Mesendoderm (in vitro differentiated cells): ENCODE data around the gene KCNJ12.
"Not testable (repeated sequence)": the region's sequence is repeated elsewhere in the genome, so short reads cannot be mapped to it uniquely, and the experiment has no call there.

Experiments used
- DNase-seq: peaks from one replicate; pipeline ENCODE4 v3.0.0; 2013
- H2AK5ac ChIP-seq: 2 replicates; pipeline ENCODE4 v1.6.1; 2013; ENCODE audit warnings: low read length, inconsistent platforms
- H2BK120ac ChIP-seq: 2 replicates; pipeline ENCODE4 v1.6.1; 2013; ENCODE audit warnings: low read depth, mild to moderate bottlenecking, low read length, moderate library complexity, mixed read lengths
- H2BK15ac ChIP-seq: replicated peaks from 2 replicates; pipeline ENCODE4 v1.6.1; 2013; ENCODE audit warnings: low read depth, mild to moderate bottlenecking, moderate library complexity
- H2BK5ac ChIP-seq: 2 replicates; pipeline ENCODE4 v1.6.1; 2013; ENCODE audit warnings: low read length, inconsistent platforms
- H3K18ac ChIP-seq: 2 replicates; pipeline ENCODE4 v1.6.1; 2013; ENCODE audit warnings: mild to moderate bottlenecking, low read length, mixed read lengths
- H3K23ac ChIP-seq: one replicate; pipeline ENCODE4 v1.6.1; 2013; ENCODE audit warnings: low read length
- H3K27ac ChIP-seq: 2 replicates; pipeline ENCODE4 v1.5.1; 2013; ENCODE audit warnings: low read depth, mild to moderate bottlenecking, inconsistent platforms, low read length, moderate library complexity
- H3K27me3 ChIP-seq: 2 replicates; pipeline ENCODE4 v1.6.1; 2013; ENCODE audit warnings: low read length, control low read depth, mild to moderate bottlenecking, inconsistent platforms; ENCODE audit not compliant: insufficient read depth, poor library complexity
- H3K36me3 ChIP-seq: 2 replicates; pipeline ENCODE4 v1.6.1; 2013; ENCODE audit warnings: low read length, inconsistent platforms; ENCODE audit not compliant: control insufficient read depth, insufficient read depth
- H3K4ac ChIP-seq: one replicate; pipeline ENCODE4 v1.6.1; 2013; ENCODE audit warnings: low read depth, mild to moderate bottlenecking, low read length, moderate library complexity
- H3K4me1 ChIP-seq: 2 replicates; pipeline ENCODE4 v1.6.1; 2013; ENCODE audit warnings: low read depth, low read length, inconsistent platforms; ENCODE audit not compliant: control insufficient read depth
- H3K4me2 ChIP-seq: 2 replicates; pipeline ENCODE4 v1.6.1; 2013; ENCODE audit warnings: low read length
- H3K4me3 ChIP-seq: 2 replicates; pipeline ENCODE4 v1.5.1; 2013; ENCODE audit warnings: mild to moderate bottlenecking, low read length
- H3K56ac ChIP-seq: one replicate; pipeline ENCODE4 v1.6.1; 2013; ENCODE audit warnings: low read length
- H3K79me1 ChIP-seq: 2 replicates; pipeline ENCODE4 v1.6.1; 2013; ENCODE audit warnings: low read length, inconsistent platforms
- H3K79me2 ChIP-seq: 2 replicates; pipeline ENCODE4 v1.6.1; 2013; ENCODE audit warnings: mild to moderate bottlenecking, low read length; ENCODE audit not compliant: control insufficient read depth, insufficient read depth
- H3K9ac ChIP-seq: 2 replicates; pipeline ENCODE4 v1.6.1; 2013; ENCODE audit warnings: low read length, inconsistent platforms
- H4K5ac ChIP-seq: one replicate; pipeline ENCODE4 v1.6.1; 2013; ENCODE audit warnings: low read length
- H4K8ac ChIP-seq: one replicate; pipeline ENCODE4 v1.6.1; 2013; ENCODE audit warnings: low read depth, mild to moderate bottlenecking, control low read depth, low read length, moderate library complexity
- WGBS: extraction: QIAGEN DNeasy Blood & Tissue Kit; methylation state at CpG from one replicate; pipeline ENCODE4 v1.1.7; 2013; ENCODE audit warnings: low lambda C conversion rate, missing lambda C conversion rate; ENCODE audit not compliant: insufficient coverage; ENCODE audit errors: extremely low coverage; 5-methylcytosine and 5-hydroxymethylcytosine counted together

KCNJ12 gene

DNA sequence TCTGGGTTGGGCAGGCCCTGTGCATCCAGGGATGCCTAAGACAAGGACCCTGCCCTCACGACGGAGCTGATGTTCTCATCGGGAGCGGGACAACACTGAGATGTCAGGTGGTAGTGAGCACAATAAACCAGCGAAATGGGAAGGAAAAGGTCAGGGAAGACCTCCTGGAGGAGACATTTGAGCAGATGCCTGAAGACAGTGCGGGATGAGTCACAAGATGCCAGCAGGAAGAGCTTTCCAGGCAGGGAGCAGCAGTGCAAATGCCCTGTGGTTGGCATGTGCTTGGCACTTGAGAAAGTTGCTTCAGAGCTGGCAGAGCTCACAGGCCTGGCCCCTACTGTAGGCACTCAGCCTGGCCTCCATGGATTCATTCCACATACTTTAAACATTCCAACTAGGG, 28.5 kb upstream of the KCNJ12 start:
- not testable (repeated sequence) for H3K18ac ChIP-seq, H3K27me3 ChIP-seq
- WGBS, result no CpG with 5 or more reads among the region's 6 CpGs

DNA sequence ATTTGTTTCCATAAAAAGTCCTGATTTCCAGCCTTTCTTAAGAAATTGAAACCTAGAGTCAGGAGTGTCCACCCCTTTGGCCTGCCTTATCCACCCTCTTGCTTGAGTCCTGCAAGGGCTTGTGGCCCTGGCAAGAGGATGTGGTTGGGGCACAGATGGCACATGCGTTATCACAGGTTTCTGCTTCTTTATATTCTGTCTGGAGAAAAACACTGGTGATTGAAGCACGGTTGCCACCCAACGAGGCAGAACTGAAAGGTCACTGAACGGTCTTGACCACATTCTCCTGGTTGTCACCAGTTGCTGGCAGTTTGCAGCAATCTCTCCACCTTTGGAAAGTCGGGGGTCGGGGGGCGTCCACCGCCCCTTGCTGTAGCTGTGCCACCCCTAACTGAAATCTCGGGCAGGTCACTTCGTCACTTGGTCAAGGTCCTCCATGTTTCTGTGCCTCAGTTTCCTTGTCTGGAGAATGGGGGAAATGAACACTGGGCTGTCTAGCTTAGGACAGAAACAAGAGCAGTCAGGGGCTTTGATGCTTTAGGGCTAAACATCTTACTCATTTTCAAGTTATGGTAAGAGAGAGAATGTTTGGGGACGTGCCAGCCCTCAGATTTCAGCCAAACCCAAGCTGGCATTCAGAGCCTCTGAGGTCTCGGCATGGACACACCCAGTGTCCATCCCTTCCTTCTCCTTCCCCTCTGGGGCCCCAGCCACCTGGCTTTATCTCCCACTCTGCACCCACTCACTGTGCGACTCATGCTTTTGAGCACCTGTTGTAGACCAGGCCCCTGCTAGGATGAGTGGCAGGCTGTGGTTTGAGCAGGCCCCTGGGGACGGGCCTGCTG, 27.9 kb upstream of the KCNJ12 start:
- not testable (repeated sequence) for H3K79me1 ChIP-seq, H3K4me2 ChIP-seq, H4K8ac ChIP-seq, H2AK5ac ChIP-seq, H3K79me2 ChIP-seq, H3K56ac ChIP-seq, H3K27ac ChIP-seq, H2BK5ac ChIP-seq, H3K9ac ChIP-seq, H3K18ac ChIP-seq, H3K23ac ChIP-seq, H3K27me3 ChIP-seq, H2BK15ac ChIP-seq, H4K5ac ChIP-seq, H3K4ac ChIP-seq, DNase-seq, H3K4me1 ChIP-seq, H3K36me3 ChIP-seq, H2BK120ac ChIP-seq, H3K4me3 ChIP-seq
- no CpG with 5 or more reads among the region's 14 CpGs for WGBS

More for the DNA sequence above, 28.5 kb upstream of the KCNJ12 start:
- H3K4ac ChIP-seq, H3K56ac ChIP-seq, H3K79me1 ChIP-seq, H3K4me2 ChIP-seq, H2AK5ac ChIP-seq, H3K4me1 ChIP-seq, H2BK120ac ChIP-seq, H3K79me2 ChIP-seq, H3K23ac ChIP-seq, H4K8ac ChIP-seq, DNase-seq, H2BK15ac ChIP-seq, H4K5ac ChIP-seq, H3K9ac ChIP-seq, H3K4me3 ChIP-seq, H3K36me3 ChIP-seq, H3K27ac ChIP-seq, H2BK5ac ChIP-seq: not testable (repeated sequence)

DNA sequence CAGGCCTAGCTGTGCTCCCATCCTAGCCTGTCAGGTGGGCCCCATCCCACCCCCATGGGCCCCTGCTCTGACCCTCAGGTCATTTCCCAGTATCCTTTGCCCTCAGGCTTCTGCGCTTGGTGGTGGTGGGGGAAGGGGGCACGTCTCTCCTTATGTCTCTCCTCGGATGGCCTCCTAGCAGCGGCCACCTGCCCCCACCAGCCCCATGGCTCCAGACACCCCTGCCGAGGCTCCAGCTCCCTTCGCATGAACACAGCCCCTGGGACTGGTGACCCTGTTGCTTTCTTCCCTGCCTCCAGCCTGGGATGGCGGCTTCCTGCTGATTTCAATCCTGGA, 27.3 kb upstream of the KCNJ12 start:
- not testable (repeated sequence) for H3K9ac ChIP-seq, H3K4me3 ChIP-seq, H3K79me1 ChIP-seq, H2BK120ac ChIP-seq, H3K56ac ChIP-seq, H4K8ac ChIP-seq, H2BK15ac ChIP-seq, H3K4me2 ChIP-seq, H3K27ac ChIP-seq, H3K36me3 ChIP-seq, H3K27me3 ChIP-seq, H3K79me2 ChIP-seq, H4K5ac ChIP-seq, H3K4me1 ChIP-seq, H2AK5ac ChIP-seq, H3K23ac ChIP-seq, H3K4ac ChIP-seq, H3K18ac ChIP-seq, DNase-seq, H2BK5ac ChIP-seq
- no CpG with 5 or more reads among the region's 7 CpGs for WGBS

DNA sequence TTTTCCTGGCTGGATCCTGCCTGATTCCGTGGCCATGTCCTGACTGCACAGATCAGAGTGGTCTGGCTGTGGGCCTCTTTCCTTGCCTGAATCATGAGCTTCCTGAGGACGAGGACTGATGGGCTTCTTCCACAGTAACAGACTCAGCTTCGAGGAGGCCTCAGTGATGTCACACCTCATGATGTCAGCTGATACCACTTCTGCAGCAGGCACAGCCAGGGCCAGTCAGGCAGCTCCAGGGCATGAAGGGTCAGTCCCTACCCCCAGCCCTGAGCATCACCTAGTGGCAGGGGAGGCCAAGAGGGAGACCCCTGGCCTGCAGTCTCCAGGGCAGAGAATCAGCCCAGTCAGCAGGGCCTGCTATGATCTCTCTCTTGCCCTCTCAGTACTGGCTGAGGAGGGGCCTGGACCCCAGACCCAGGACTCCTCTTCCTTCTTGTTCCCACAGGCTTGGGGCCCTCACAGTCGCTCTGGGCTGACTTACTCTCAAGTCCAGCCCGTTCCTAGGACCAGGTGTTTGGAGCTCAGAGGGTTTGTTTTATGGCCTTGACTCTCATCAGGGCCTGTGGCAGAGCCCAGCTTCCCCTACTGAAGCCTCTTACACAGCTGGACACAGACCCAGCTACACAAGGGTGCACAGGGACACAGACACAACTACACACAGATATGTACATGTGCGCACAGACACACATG, 26.7 kb upstream of the KCNJ12 start:
- H2BK120ac ChIP-seq, H3K27ac ChIP-seq, H3K79me1 ChIP-seq, H3K23ac ChIP-seq, H3K9ac ChIP-seq, H3K4ac ChIP-seq, H3K4me3 ChIP-seq, H3K4me1 ChIP-seq, H2BK5ac ChIP-seq, H2AK5ac ChIP-seq, H3K4me2 ChIP-seq, H4K5ac ChIP-seq, H4K8ac ChIP-seq, H3K56ac ChIP-seq, H3K36me3 ChIP-seq, H2BK15ac ChIP-seq, DNase-seq, H3K27me3 ChIP-seq, H3K18ac ChIP-seq, H3K79me2 ChIP-seq: not testable (repeated sequence)
- WGBS, result no CpG with 5 or more reads among the region's 6 CpGs

DNA sequence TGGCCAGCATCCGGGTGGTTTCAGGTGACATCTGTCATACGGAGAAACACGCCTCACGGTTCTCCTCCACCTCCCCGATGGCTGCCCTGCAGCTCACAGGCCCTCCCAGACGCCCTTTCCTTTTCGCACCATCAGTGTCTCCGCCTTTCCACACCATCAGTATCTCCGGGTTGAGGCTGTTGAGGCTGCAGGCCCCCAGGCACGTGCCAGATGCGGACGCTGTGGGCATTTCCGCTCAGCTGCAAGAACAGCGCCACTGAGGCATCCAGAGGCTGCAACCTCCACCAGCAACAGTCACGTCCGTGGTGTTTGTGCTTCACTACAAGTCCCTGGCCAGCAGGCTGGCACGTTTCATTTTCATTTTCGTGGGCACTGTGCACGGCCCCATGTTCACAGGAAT, 25.7 kb upstream of the KCNJ12 start:
- not testable (repeated sequence) for H3K27ac ChIP-seq, H3K4me1 ChIP-seq, H3K23ac ChIP-seq, H4K8ac ChIP-seq, H3K79me2 ChIP-seq, H3K4me3 ChIP-seq, H3K4me2 ChIP-seq, H3K9ac ChIP-seq, H3K27me3 ChIP-seq, H2AK5ac ChIP-seq, H3K79me1 ChIP-seq, H3K18ac ChIP-seq, H2BK5ac ChIP-seq, DNase-seq, H2BK15ac ChIP-seq, H4K5ac ChIP-seq, H3K4ac ChIP-seq, H2BK120ac ChIP-seq, H3K36me3 ChIP-seq, H3K56ac ChIP-seq
- no CpG with 5 or more reads among the region's 19 CpGs for WGBS
